GM18870 (cell line): ENCODE data around the gene MAGEA4.
"Not testable (repeated sequence)": the region's sequence is repeated elsewhere in the genome, so short reads cannot be mapped to it uniquely, and the experiment has no call there.

Experiments used
- ATAC-seq: cut with Tn5 transposase; IDR thresholded peaks from one replicate; pipeline ENCODE4 v1.9.1; 2021; ENCODE audit warnings: moderate library complexity; ENCODE audit not compliant: unreplicated experiment

MAGEA4 gene, protein sequence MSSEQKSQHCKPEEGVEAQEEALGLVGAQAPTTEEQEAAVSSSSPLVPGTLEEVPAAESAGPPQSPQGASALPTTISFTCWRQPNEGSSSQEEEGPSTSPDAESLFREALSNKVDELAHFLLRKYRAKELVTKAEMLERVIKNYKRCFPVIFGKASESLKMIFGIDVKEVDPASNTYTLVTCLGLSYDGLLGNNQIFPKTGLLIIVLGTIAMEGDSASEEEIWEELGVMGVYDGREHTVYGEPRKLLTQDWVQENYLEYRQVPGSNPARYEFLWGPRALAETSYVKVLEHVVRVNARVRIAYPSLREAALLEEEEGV

DNA sequence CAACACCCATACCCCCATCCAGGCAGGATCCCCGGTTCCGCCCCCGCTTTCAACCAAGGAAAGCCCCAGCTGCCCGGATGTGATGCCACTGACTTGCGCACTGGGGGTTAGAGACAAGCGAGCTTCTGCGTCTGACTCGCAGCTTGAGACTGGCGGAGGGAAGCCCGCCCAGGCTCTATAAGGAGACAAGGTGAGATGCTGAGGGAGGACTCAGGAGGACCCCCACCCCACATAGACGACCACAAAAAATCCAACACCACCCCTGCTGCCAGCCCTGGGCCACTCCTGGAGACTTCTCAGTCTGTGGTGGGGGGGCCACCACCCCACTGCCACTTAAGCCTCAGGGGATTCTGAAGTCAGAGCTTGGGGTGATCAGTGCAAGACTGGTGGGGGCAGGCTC, at the start of gene MAGEA4:
Gene MAGEA4 (plus strand): TSS at position 110 of the 400 bp plus-strand sequence. CDS start 10,776 bp downstream, outside the sequence.
- ATAC-seq, result no peak

DNA sequence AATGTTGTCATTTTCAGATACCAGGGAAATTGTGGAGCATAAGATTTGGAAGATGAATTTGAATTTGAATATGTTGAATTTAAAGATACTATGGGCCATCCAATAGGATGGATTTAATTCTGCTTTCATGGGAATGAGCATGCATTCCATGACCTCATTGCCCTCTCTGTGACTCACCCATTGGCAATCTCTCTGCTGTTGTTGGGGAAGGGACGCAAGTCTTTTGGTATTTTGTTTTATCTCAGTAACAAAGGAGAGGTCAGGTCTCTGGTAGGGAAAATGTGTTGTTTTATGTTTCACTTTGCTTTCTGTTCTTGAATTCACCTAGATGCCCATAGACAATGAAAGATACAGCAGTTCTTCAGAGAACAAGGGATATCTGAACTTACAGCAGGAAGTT, 42.1 kb upstream of the MAGEA4 start:
- ATAC-seq, result no peak

GRCh38 chrX:151871244-151871643, 41.4 kb upstream of the MAGEA4 start:
- no peak for ATAC-seq

GRCh38 chrX:151873096-151873495, 39.6 kb upstream of the MAGEA4 start:
- ATAC-seq, result no peak

GRCh38 chrX:151875270-151876026, 37.2 kb upstream of the MAGEA4 start:
- ATAC-seq, result no peak

DNA sequence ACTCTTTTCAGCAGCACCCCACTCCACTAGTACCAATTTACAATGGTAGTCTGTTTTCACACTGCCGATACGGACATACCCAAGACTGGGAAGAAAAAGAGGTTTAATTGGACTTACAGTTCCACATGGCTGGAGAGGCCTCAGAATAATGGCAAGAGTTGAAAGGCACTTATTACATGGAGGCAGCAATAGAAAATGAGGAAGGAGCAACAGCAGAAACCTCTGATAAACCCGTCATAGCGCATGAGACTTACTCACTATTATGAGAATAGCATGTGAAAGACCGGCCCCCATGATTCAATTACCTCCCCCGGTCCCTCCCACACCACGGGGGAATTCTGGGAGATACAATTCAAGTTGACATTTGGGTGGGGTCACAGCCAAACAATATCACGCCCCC, 34.1 kb upstream of the MAGEA4 start:
- no peak for ATAC-seq

GRCh38 chrX:151879856-151880255, 32.8 kb upstream of the MAGEA4 start:
- ATAC-seq, result no peak

- ATAC-seq, result no peak
Measured at GRCh38 chrX:151880895-151881294, 31.8 kb upstream of the MAGEA4 start.

DNA sequence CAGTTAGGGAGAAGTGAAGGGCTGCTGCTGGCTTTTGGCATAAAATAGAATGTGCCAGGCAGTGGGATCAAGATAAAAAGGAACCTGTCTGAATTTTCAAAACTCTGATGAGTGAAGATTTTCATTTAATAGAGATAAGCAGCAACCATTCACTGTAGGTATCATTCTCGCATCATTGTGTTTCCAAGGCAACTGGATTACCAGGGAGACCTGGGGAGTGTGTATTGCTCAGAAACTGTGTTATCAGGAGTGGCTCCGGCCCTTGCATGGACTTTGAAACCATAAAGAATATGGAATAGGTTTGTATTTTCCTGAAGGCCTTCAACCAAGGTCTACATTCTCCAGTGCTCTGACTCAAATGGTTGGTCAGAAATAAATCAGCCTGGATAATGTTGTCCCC, 23.3 kb upstream of the MAGEA4 start:
- no peak for ATAC-seq

DNA sequence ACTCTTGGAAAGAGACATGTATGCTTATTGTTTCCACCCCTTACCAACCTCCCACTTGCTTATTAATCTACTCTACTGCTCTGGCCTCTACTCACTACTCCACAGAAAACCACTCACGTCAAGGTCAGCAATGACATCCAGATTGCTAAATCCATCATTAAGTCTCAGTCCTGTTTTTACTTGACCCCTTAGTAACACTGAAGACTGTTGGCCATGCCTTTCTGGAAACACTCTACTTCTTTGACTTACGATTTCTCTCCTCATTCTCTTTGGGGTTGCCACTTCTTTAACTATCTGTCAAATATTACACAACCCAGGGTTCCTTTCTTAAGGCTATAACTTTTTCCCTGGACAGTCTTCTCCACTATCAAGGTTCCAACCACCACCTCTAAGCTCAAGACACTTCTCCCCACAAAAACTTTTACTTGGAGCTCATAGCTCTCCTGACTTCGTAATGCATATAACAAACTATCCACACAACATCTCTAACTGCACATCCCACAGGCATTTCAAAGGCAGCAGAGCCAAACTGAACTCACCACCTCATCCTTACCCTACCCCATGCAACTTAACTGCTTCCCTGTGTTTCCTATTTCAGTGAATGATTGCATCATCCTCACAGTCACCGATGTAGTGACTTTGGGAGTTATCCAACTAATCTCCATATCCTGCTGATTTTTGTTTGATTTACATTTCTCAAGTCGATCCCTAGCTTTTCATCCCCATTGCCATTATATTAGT, 15.8 kb upstream of the MAGEA4 start:
- no peak for ATAC-seq

DNA sequence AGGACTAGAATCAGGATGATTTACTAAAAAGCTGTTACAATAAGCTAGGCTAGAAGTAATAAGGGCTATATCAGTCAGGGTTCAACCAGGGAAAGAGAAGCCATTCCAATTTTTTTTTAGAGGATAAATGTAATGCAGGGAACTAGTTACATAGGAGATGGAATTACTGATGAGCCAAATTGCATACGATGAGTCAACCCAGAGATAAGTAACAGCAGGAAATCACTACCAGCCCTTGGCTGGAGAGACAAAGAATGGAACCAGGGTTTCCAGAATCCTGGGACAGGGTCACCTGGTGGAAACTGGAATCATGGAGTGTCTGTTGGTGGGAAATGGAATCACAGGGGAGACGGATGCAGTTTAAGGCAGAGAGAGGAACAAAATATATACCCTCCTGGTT, 13.1 kb upstream of the MAGEA4 start:
- no peak for ATAC-seq

DNA sequence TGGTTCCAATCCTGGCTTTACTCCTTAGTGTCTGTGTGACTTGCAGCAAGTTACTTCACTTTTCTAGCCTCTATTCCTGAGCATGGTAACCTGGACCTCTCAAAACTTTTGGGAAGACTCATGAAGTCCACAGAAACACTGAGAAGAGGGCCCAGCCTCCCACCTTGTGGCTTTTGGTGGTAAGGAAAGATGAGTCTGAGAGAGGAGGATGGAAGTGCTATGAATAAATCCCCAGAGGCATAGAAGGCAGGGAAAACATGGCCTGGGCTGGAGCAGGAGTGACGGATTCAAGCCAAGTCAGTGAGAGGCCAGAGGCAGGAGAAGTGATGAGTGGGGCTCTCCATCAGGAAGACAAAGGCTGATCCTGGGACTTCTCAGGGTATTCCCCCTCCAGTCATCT, 10.9 kb upstream of the MAGEA4 start:
- no peak for ATAC-seq

DNA sequence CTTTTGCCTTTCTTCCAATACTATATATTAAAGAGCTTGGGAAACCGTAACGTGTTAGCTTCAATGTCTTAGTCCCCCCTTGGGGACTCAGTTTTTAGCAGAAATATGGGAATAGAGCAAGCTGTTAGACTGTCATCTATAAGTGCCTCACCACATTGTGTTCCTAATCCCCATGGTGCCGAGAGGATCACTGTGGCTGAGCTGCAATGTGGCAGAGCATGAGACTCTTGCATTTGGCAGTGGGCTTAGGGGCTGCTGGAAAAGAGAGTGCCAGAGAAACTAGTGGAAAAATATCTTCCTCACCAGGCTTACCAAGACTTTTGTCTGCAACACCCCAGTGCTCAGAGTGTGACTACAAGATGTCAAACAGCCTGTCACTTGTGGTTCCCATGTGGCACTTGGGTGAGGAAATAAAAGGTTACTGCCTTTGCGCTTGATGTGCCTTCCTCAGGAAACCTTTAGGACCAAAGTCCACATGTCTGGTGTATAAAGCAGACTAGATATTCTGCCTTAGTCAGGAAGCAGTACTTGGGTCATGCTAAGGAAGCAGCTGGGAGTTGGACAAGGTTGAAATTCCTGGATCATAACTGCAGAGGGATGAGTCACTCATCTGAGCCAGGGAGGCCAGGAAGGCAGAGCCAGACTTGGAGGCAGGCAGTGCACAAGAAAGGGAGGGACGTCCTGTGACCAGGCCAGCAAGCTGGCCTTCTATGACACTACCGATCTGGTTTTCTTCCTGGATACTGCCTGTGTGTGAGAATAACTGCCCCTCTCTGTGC, 9.7 kb upstream of the MAGEA4 start:
- ATAC-seq, result no peak

DNA sequence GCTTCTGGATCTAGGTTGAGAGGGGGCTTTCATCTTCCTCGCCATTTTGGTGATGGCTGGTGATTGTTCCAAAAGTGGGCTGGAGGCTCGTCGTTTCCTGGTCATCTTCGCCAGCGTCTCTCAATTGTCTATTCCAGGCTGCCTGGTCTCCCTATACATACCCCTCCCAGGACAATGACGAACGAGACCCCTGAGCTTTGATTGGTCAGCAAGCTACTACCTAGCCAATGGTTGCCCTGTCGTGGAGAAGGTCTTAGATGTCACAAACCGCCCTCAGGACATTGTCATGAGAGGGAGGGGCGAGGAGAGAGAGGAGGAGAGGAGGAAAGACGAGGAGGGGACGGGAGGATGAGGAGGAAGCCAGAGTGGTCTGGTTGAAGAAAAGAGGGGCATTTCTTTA, 7.7 kb upstream of the MAGEA4 start:
- ATAC-seq, result no peak

- no peak for ATAC-seq
Measured at GRCh38 chrX:151912221-151912620, 468 bp upstream of the MAGEA4 start.

DNA sequence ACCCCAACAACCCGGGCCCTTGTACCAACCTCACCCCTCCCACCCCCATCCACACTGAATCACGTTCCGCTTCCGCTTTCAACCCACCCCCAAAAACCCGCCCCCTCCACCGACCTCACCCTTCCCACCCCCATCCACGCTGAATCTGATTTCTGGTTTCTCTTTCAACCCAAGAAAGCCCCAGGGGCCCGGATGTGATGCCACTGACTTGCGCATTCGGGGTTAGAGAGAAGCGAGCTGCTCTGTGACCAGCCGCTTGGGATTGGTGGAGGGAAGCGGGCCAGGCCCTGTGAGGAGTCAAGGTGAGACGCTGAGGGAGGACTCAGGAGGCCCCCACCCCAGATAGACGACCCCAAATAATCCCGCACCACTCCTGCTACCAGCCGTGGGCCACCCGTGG, 6.0 kb downstream of the MAGEA4 start:
- ATAC-seq, result not testable (repeated sequence)

- no peak for ATAC-seq
Measured at GRCh38 chrX:151919610-151920009, 6.9 kb downstream of the MAGEA4 start.

DNA sequence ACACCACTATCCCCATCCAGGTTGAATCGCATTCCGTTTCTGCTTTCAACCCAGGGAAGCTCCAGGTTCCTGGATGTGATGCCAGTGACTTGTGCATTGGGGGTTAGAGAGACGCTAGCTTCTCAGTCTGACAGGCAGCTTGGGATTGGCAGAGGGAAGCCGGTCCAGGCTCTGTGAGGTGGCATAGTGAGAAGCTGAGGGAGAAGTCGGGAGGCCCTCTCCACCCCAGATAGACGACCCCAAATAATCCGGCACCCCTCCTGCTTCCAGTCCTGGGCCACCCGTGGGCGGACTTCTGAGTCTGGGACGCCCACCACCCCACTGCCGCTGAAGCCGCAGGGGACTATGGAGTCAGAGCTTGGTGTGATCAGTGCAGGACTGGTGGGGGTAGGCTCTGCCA, 7.4 kb downstream of the MAGEA4 start:
- ATAC-seq, result no peak

GRCh38 chrX:151920530-151920929, 7.8 kb downstream of the MAGEA4 start:
- ATAC-seq, result no peak

GRCh38 chrX:151921292-151921691, 8.6 kb downstream of the MAGEA4 start:
- ATAC-seq, result no peak

GRCh38 chrX:151921866-151922265, 9.2 kb downstream of the MAGEA4 start:
- ATAC-seq, result no peak
